SK-N-SH (cell line): ENCODE data around the gene MUC13. TPM values are rescaled to one million over a fixed set of nuclear protein-coding genes. Genes with fewer than 3 reads are reported as not detected.

Source experiments
- CTCF ChIA-PET: fragments of 300-600, 350-600 bp; formaldehyde crosslinking; extraction: SDS; loops from one replicate; lab custom pipeline; 2021; lab: Yijun Ruan, JAX
- POLR2A ChIA-PET: fragments of 350-600 bp; sonication (Branson Sonifier 250); formaldehyde crosslinking; extraction: SDS; loops from one replicate; lab custom pipeline; 2020; ENCODE audit warnings: antibody characterized with exemption, inconsistent platforms; lab: Yijun Ruan, JAX
- DNase-seq: peaks from one replicate; pipeline ENCODE4 v3.0.0; 2012
- H2AFZ ChIP-seq: fragments of 200-600 bp; sonication (generic); 2 replicates; pipeline ENCODE4 v1.8.1; 2016; ENCODE audit warnings: antibody characterized with exemption, mild to moderate bottlenecking, low read depth
- H3F3A ChIP-seq: fragments of 200-600 bp; sonication (generic); replicated peaks from 2 replicates; pipeline ENCODE3; 2016; ENCODE audit warnings: antibody characterized with exemption, mild to moderate bottlenecking; ENCODE audit not compliant: insufficient read depth
- H3K27ac ChIP-seq, 2 experiments: fragments of 200-500 bp in 1 of 2; fragments of 200-600 bp in 1 of 2; sonication (Bioruptor generic) in 1 of 2; sonication (generic), shearing (Covaris generic) in 1 of 2; 2 replicates each; pipeline versions ENCODE4 v1.5.1 to v1.6.1; 2014 to 2016; ENCODE audit warnings: low read depth in 2 of 2, inconsistent platforms in 1 of 2, low read length in 1 of 2, mild to moderate bottlenecking in 1 of 2, mixed read lengths in 1 of 2
- H3K27me3 ChIP-seq: fragments of 200-600 bp; sonication (generic), shearing (Covaris generic); 2 replicates; pipeline ENCODE4 v1.6.1; 2016; ENCODE audit warnings: mixed run types; ENCODE audit not compliant: insufficient read depth
- H3K36me3 ChIP-seq, 2 experiments: fragments of 200-500 bp in 1 of 2; fragments of 200-600 bp in 1 of 2; sonication (Bioruptor generic) in 1 of 2; sonication (generic) in 1 of 2; replicated peaks in 1 of 2; 2 replicates each; pipeline versions ENCODE3 to v1.5.1; 2014 to 2016; ENCODE audit warnings: low read length in 1 of 2, mild to moderate bottlenecking in 1 of 2; ENCODE audit not compliant: insufficient read depth in 2 of 2, control insufficient read depth in 1 of 2
- H3K4me1 ChIP-seq, 2 experiments: fragments of 200-500 bp in 1 of 2; fragments of 200-600 bp in 1 of 2; sonication (Bioruptor generic) in 1 of 2; sonication (generic), shearing (Covaris generic) in 1 of 2; 2 replicates each; pipeline versions ENCODE4 v1.5.1 to v1.6.1; 2014 to 2016; ENCODE audit warnings: low read depth in 1 of 2, low read length in 1 of 2, mixed run types in 1 of 2; ENCODE audit not compliant: insufficient read depth in 2 of 2, control insufficient read depth in 1 of 2
- H3K4me2 ChIP-seq: fragments of 200-600 bp; sonication (generic), shearing (Covaris generic); 2 replicates; pipeline ENCODE4 v1.6.1; 2017; ENCODE audit warnings: mixed run types
- H3K4me3 ChIP-seq, 2 experiments: fragments of 200-500 bp in 1 of 2; fragments of 200-600 bp in 1 of 2; sonication (Bioruptor generic) in 1 of 2; sonication (generic), shearing (Covaris generic) in 1 of 2; 2 replicates each; pipeline versions ENCODE4 v1.5.1 to v1.8.1; 2014 to 2016; ENCODE audit warnings: low read depth in 2 of 2, inconsistent platforms in 1 of 2, low read length in 1 of 2, mild to moderate bottlenecking in 1 of 2, mixed read lengths in 1 of 2, moderate library complexity in 1 of 2
- H3K79me2 ChIP-seq: fragments of 200-600 bp; sonication (generic); 2 replicates; pipeline ENCODE4 v1.8.1; 2017; ENCODE audit warnings: mild to moderate bottlenecking; ENCODE audit not compliant: insufficient read depth
- H3K9ac ChIP-seq: fragments of 200-600 bp; sonication (generic); 2 replicates; pipeline ENCODE4 v1.6.1; 2017; ENCODE audit warnings: mixed run types
- H3K9me2 ChIP-seq: fragments of 200-600 bp; sonication (generic); 2 replicates; pipeline ENCODE4 v1.6.1; 2017; ENCODE audit warnings: mixed run types
- H3K9me3 ChIP-seq: fragments of 200-600 bp; sonication (generic); 2 replicates; pipeline ENCODE4 v1.6.1; 2017; ENCODE audit warnings: mixed run types, mild to moderate bottlenecking, moderate library complexity
- H4K20me1 ChIP-seq: fragments of 200-600 bp; sonication (generic); 2 replicates; pipeline ENCODE4 v1.6.1; 2017; ENCODE audit warnings: mild to moderate bottlenecking, mixed run types; ENCODE audit not compliant: insufficient read depth
- CHD2 ChIP-seq: fragments of 150-350 bp; IDR thresholded peaks from 2 replicates; pipeline ENCODE4 v1.6.1; 2018; ENCODE audit warnings: low read length; ENCODE audit not compliant: partially characterized antibody
- FOSL2 ChIP-seq: IDR thresholded peaks from 2 replicates; pipeline ENCODE4 v1.4.0; 2012; ENCODE audit warnings: low read depth, mild to moderate bottlenecking, moderate library complexity, borderline replicate concordance
- FOXM1 ChIP-seq: IDR thresholded peaks from 2 replicates; pipeline ENCODE4 v1.4.0; 2012; ENCODE audit warnings: low read depth, mild to moderate bottlenecking
- GABPA ChIP-seq: IDR thresholded peaks from 2 replicates; pipeline ENCODE4 v1.4.0; 2012; ENCODE audit warnings: low read depth, mild to moderate bottlenecking
- GATA2 ChIP-seq: sonication (generic); formaldehyde crosslinking; IDR thresholded peaks from 2 replicates; pipeline ENCODE4 v1.5.0; 2020; ENCODE audit warnings: mild to moderate bottlenecking, missing genetic modification reagents
- JUND ChIP-seq: IDR thresholded peaks from 2 replicates; pipeline ENCODE4 v1.4.0; 2012
- MEF2A ChIP-seq: IDR thresholded peaks from 2 replicates; pipeline ENCODE4 v1.4.0; 2012; ENCODE audit warnings: low read depth, borderline replicate concordance
- NFIC ChIP-seq: IDR thresholded peaks from 2 replicates; pipeline ENCODE4 v1.4.0; 2012; ENCODE audit warnings: borderline replicate concordance
- RXRA ChIP-seq: IDR thresholded peaks from 2 replicates; pipeline ENCODE4 v1.4.0; 2012; ENCODE audit warnings: low read depth, mild to moderate bottlenecking, borderline replicate concordance
- SMC3 ChIP-seq: IDR thresholded peaks from 2 replicates; pipeline ENCODE4 v1.6.1; 2012; ENCODE audit warnings: low read depth, low read length, improper control_type of control experiment
- WGBS: methylation state at CpG from one replicate; pipeline ENCODE4 v1.1.6; 2017; ENCODE audit warnings: low lambda C conversion rate; 5-methylcytosine and 5-hydroxymethylcytosine counted together
- polyA plus RNA-seq, 3 experiments: library from polyadenylated mRNA; depleted of rRNA; stranded (reverse); fragments of >200 nt; gene quantifications; 2 replicates each; pipeline ENCODE4 v1.2.3, GENCODE V29; 2012
- TF ChIP-seq, protein P1 (sequence below): fragments of 200-600 bp; sonication (generic); IDR thresholded peaks from 2 replicates; pipeline ENCODE4 v1.6.1; 2017; ENCODE audit warnings: antibody characterized with exemption, mild to moderate bottlenecking, moderate library complexity
- TF ChIP-seq, protein P2 (sequence below): IDR thresholded peaks from 2 replicates; pipeline ENCODE4 v1.4.0; 2012; ENCODE audit warnings: low read depth, borderline replicate concordance
- TF ChIP-seq, protein P3 (sequence below): IDR thresholded peaks from 2 replicates; pipeline ENCODE4 v1.4.0; 2012; ENCODE audit warnings: low read depth
- TF ChIP-seq, protein P4 (sequence below): fragments of 150-350 bp; IDR thresholded peaks from 2 replicates; pipeline ENCODE4 v1.6.1; 2016; ENCODE audit warnings: mild to moderate bottlenecking, low read depth, low read length

MUC13 gene
- polyA plus RNA-seq, 1 of the 3 experiments (the other 2 are of a cell fraction): not detected

DNA sequence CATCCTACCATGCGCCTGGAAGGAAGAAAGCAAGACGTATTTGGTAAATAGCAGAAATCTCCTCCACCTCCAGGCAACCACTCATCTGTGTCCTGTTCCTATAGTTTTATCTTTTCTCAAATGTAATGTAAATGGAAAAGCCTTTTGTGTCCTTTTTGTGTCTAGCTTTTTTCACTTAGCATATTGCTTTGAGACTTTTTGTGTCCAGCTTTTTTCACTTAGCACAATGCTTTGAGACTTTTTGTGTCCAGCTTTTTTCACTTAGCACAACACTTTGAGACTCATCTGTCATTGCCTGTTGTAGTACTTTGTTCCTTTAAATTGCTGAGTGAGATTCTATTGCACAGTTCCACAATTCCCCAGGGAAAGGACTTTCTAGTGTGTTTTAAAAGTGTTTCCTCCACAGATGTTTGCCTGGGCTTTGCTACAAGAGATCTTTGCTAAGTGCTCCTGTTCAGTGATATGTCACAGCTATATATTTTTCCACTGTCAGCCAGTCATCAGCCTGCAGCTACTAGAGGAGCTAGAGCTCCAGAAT is 27.9 kb upstream of the MUC13 start:
- no peaks in the 10 kb centered on the region for H3K9me3 ChIP-seq
- H4K20me1 ChIP-seq: no peaks in the 10 kb centered on the region
- no peaks in the 10 kb centered on the region for H3F3A ChIP-seq
- H3K4me3 ChIP-seq: no peak overlapping the region
- no peaks in the 10 kb centered on the region for H3K36me3 ChIP-seq
- no peak overlapping the region for H2AFZ ChIP-seq
- no peak overlapping the region for H3K4me2 ChIP-seq
- ChIA-PET POLR2A (no interaction called here), CTCF (interaction anchor here (0.6 to 1.8 kb wide), 2 partner anchors 201 to 492 kb away, joined by 3 to 5 read pairs; no protein-coding TSS in a partner anchor)
- H3K27me3 ChIP-seq: no peaks in the 10 kb centered on the region
- H3K27ac ChIP-seq: no peak overlapping the region
- H3K79me2 ChIP-seq: no peaks in the 10 kb centered on the region
- 96% methylated on average over 2 of the region's 2 CpGs for WGBS
- peaks cover 0 to 2% of the 10 kb centered on the region in 2 experiments; a peak in 1 of 4 replicates for H3K4me1 ChIP-seq
- H3K9ac ChIP-seq: no peak overlapping the region
- DNase-seq: no peak
- no peaks in the 10 kb centered on the region for H3K9me2 ChIP-seq
- TF ChIP-seq RXRA (no peak), GABPA (no peak), FOSL2 (no peak), NFIC (no peak), SMC3 (no peak), FOXM1 (no peak), CHD2 (no peak), GATA2 (CRISPR knock-in tag) (no peak), JUND (no peak), MEF2A (no peak)
- TF ChIP-seq, protein P1, sequence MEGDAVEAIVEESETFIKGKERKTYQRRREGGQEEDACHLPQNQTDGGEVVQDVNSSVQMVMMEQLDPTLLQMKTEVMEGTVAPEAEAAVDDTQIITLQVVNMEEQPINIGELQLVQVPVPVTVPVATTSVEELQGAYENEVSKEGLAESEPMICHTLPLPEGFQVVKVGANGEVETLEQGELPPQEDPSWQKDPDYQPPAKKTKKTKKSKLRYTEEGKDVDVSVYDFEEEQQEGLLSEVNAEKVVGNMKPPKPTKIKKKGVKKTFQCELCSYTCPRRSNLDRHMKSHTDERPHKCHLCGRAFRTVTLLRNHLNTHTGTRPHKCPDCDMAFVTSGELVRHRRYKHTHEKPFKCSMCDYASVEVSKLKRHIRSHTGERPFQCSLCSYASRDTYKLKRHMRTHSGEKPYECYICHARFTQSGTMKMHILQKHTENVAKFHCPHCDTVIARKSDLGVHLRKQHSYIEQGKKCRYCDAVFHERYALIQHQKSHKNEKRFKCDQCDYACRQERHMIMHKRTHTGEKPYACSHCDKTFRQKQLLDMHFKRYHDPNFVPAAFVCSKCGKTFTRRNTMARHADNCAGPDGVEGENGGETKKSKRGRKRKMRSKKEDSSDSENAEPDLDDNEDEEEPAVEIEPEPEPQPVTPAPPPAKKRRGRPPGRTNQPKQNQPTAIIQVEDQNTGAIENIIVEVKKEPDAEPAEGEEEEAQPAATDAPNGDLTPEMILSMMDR: no peak
- TF ChIP-seq, protein P2, sequence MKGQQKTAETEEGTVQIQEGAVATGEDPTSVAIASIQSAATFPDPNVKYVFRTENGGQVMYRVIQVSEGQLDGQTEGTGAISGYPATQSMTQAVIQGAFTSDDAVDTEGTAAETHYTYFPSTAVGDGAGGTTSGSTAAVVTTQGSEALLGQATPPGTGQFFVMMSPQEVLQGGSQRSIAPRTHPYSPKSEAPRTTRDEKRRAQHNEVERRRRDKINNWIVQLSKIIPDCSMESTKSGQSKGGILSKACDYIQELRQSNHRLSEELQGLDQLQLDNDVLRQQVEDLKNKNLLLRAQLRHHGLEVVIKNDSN: no peak
- TF ChIP-seq, protein P3, sequence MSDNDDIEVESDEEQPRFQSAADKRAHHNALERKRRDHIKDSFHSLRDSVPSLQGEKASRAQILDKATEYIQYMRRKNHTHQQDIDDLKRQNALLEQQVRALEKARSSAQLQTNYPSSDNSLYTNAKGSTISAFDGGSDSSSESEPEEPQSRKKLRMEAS: no peak
- TF ChIP-seq, protein P4, sequence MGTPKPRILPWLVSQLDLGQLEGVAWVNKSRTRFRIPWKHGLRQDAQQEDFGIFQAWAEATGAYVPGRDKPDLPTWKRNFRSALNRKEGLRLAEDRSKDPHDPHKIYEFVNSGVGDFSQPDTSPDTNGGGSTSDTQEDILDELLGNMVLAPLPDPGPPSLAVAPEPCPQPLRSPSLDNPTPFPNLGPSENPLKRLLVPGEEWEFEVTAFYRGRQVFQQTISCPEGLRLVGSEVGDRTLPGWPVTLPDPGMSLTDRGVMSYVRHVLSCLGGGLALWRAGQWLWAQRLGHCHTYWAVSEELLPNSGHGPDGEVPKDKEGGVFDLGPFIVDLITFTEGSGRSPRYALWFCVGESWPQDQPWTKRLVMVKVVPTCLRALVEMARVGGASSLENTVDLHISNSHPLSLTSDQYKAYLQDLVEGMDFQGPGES: no peak

DNA sequence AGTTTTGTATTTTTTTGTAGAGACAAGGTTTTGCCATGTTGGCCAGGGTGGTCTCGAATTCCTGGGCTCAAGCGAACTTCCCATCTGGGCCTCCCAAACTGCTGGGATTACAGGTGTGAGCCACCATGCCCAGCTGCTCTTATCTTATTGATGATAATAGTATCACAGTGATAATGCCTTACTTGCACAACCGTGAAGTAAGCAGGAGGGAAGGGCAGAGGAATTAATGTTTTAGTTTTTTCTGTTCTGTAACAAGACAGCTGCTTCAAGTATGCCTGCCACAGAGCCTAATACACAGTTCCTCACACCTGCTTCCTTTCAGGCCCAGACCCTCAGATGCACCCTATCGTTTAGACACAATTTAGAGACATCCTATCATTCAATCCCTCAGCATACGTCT is 26.1 kb upstream of the MUC13 start:
- H3K9me2 ChIP-seq: no peaks in the 10 kb centered on the region
- no peak overlapping the region for H3K9ac ChIP-seq
- TF ChIP-seq FOXM1: no peak
- H3K9me3 ChIP-seq: no peaks in the 10 kb centered on the region
- no peaks in the 10 kb centered on the region for H3K27me3 ChIP-seq
- peaks cover 0 to 2% of the 10 kb centered on the region in 2 experiments; a peak in 1 of 4 replicates for H3K4me1 ChIP-seq
- no peak overlapping the region for H2AFZ ChIP-seq
- WGBS: 91% methylated on average over 5 of the region's 5 CpGs
- CTCF ChIA-PET: interaction anchor here (1.4 kb wide), 1 partner anchor 626 kb away, joined by 4 read pairs; no protein-coding TSS in a partner anchor
- H3K79me2 ChIP-seq: no peaks in the 10 kb centered on the region
- no peak for DNase-seq
- no peak overlapping the region for H3K27ac ChIP-seq
- POLR2A ChIA-PET: no interaction called here
- no peaks in the 10 kb centered on the region for H3K36me3 ChIP-seq
- no peak overlapping the region for H3K4me2 ChIP-seq
- no peaks in the 10 kb centered on the region for H4K20me1 ChIP-seq
- H3K4me3 ChIP-seq: no peak overlapping the region
- H3F3A ChIP-seq: no peaks in the 10 kb centered on the region
